GM10248 (cell line): ENCODE results near the gene SLC13A1.

Experiments used
- CTCF ChIA-PET: fragments of 300-600 bp; sonication (Branson Sonifier 250); formaldehyde crosslinking; extraction: SDS; loops from one replicate; lab custom pipeline; 2021; ENCODE audit warnings: antibody characterized with exemption; lab: Yijun Ruan, JAX
- POLR2A ChIA-PET: fragments of 350-650 bp; sonication (Branson Sonifier 250); formaldehyde crosslinking; extraction: SDS; loops from one replicate; lab custom pipeline; 2020; ENCODE audit warnings: antibody characterized with exemption; lab: Yijun Ruan, JAX
- DNase-seq: peaks from one replicate; pipeline ENCODE4 v3.0.0; 2012; ENCODE audit errors: extremely low spot score
- CTCF ChIP-seq: IDR thresholded peaks from 2 replicates; pipeline ENCODE4 v1.5.1; 2012; ENCODE audit warnings: mild to moderate bottlenecking, low read depth; ENCODE audit errors: extremely low read depth, missing control alignments, control extremely low read depth

The SLC13A1 gene

GRCh38 chr7:123157606-123158005 is 42.2 kb downstream of the SLC13A1 start:
- no peak for TF ChIP-seq CTCF
- no peak for DNase-seq
- CTCF ChIA-PET, result interaction anchor here (1.3 kb wide), 1 partner anchor 28 kb away, joined by 3 read pairs; no protein-coding TSS in a partner anchor
- POLR2A ChIA-PET, result no interaction called here

- TF ChIP-seq CTCF, result no peak
- DNase-seq, result no peak
- CTCF ChIA-PET, result interaction anchor here (1.5 to 4.2 kb wide), 4 partner anchors 11 to 212 kb away, joined by 4 to 24 read pairs (median 6); no protein-coding TSS in a partner anchor
- POLR2A ChIA-PET, result no interaction called here
These were observed 44.2 kb downstream of the SLC13A1 start for GRCh38 chr7:123155571-123155970.

- POLR2A ChIA-PET, result no interaction called here
- TF ChIP-seq CTCF, result peak; percentile 81
- DNase-seq, result peak; percentile 29
- CTCF ChIA-PET, result interaction anchor here (0.8 to 4.2 kb wide), 25 partner anchors 10 to 229 kb away, joined by 3 to 34 read pairs (median 4); no protein-coding TSS in a partner anchor
These were observed 45.4 kb downstream of the SLC13A1 start for GRCh38 chr7:123154231-123154860.

- CTCF ChIA-PET, result interaction anchor here (1.3 kb wide), 1 partner anchor 9 kb away, joined by 5 read pairs; no protein-coding TSS in a partner anchor
- no peak for TF ChIP-seq CTCF
- POLR2A ChIA-PET, result no interaction called here
- DNase-seq, result no peak
These were observed 48.3 kb downstream of the SLC13A1 start for GRCh38 chr7:123151443-123151842.

- POLR2A ChIA-PET, result no interaction called here
- no peak for TF ChIP-seq CTCF
These were observed 51.0 kb downstream of the SLC13A1 start for GRCh38 chr7:123148813-123149212.

GRCh38 chr7:123143252-123144006 is 56.3 kb downstream of the SLC13A1 start:
- ChIA-PET CTCF (interaction anchor here (1.1 to 4.8 kb wide), 3 partner anchors 8 to 37 kb away, joined by 3 to 34 read pairs (median 5); no protein-coding TSS in a partner anchor), POLR2A (no interaction called here)
- no peak for DNase-seq
- TF ChIP-seq CTCF, result no peak

More at GRCh38 chr7:123148813-123149212, 51.0 kb downstream of the SLC13A1 start:
- DNase-seq, result no peak
- CTCF ChIA-PET, result no interaction called here
